OCI-LY3 (cell line): Measurements from ENCODE around the gene BRME1.

Experiments used
- H2AFZ ChIP-seq: fragments of 200-600, 300-600 bp; shearing (Covaris generic); 2 replicates; pipeline ENCODE4 v1.6.0; 2014; ENCODE audit warnings: antibody characterized with exemption, low read depth, low read length
- H3K27ac ChIP-seq: fragments of 200-600, 300-600 bp; sonication (generic); 2 replicates; pipeline ENCODE4 v1.5.1; 2014; ENCODE audit warnings: mild to moderate bottlenecking, low read length, moderate library complexity, mixed read lengths
- H3K27me3 ChIP-seq: fragments of 200-600, 300-600 bp; sonication (generic); 2 replicates; pipeline ENCODE4 v1.6.1; 2014; ENCODE audit warnings: low read depth, low read length, mixed read lengths
- H3K36me3 ChIP-seq: fragments of 200-600, 300-600 bp; sonication (generic); replicated peaks from 2 replicates; pipeline ENCODE3; 2014; ENCODE audit warnings: low read depth, low read length, mixed read lengths
- H3K4me1 ChIP-seq: fragments of 300-600, 200-600 bp; sonication (generic); 2 replicates; pipeline ENCODE4 v1.6.1; 2014; ENCODE audit warnings: low read length, mixed read lengths
- H3K4me2 ChIP-seq: fragments of 200-600, 300-600 bp; sonication (generic); 2 replicates; pipeline ENCODE4 v1.6.1; 2014; ENCODE audit warnings: low read length, mixed read lengths
- H3K4me3 ChIP-seq: fragments of 300-600, 200-600 bp; sonication (generic); 2 replicates; pipeline ENCODE4 v1.5.1; 2014; ENCODE audit warnings: antibody characterized with exemption, mild to moderate bottlenecking, low read length, moderate library complexity
- H3K79me2 ChIP-seq: fragments of 300-600, 200-600 bp; shearing (Covaris generic); 2 replicates; pipeline ENCODE4 v1.6.1; 2014; ENCODE audit warnings: mild to moderate bottlenecking, low read length, mixed read lengths
- H3K9ac ChIP-seq: fragments of 300-600, 200-600 bp; shearing (Covaris generic); 2 replicates; pipeline ENCODE4 v1.6.0; 2014; ENCODE audit warnings: mild to moderate bottlenecking, low read length, moderate library complexity
- H3K9me3 ChIP-seq: fragments of 200-600, 300-600 bp; shearing (Covaris generic); 2 replicates; pipeline ENCODE4 v1.6.1; 2014; ENCODE audit warnings: low read length, mixed read lengths; ENCODE audit not compliant: insufficient read depth
- H4K20me1 ChIP-seq: fragments of 200-600, 300-600 bp; sonication (generic); 2 replicates; pipeline ENCODE4 v1.6.1; 2016; ENCODE audit warnings: low read length, mixed read lengths; ENCODE audit not compliant: insufficient read depth
- CTCF ChIP-seq: fragments of 200-600, 300-600 bp; sonication (generic); IDR thresholded peaks from 2 replicates; pipeline ENCODE4 v1.5.1; 2014; ENCODE audit warnings: antibody characterized with exemption, low read length, low read depth
- EZH2phosphoT487 ChIP-seq: fragments of 200-600 bp; shearing (Covaris generic); IDR thresholded peaks from 2 replicates; pipeline ENCODE4 v1.6.1; 2018; ENCODE audit warnings: antibody characterized with exemption, mixed run types, low read depth

BRME1 gene

GRCh38 chr19:13942023-13942684 lies 36.2 kb upstream of the BRME1 start:
- TF ChIP-seq EZH2phosphoT487 = no peak
- no peak for TF ChIP-seq CTCF
- H3K9me3 ChIP-seq = no peaks in the 10 kb centered on the region
- no peak overlapping the region for H3K9ac ChIP-seq
- no peaks in the 10 kb centered on the region for H3K36me3 ChIP-seq
- no peak overlapping the region for H3K27ac ChIP-seq
- H2AFZ ChIP-seq = no peak overlapping the region
- H3K4me2 ChIP-seq = no peak overlapping the region
- no peaks in the 10 kb centered on the region for H4K20me1 ChIP-seq
- H3K4me1 ChIP-seq = no peaks in the 10 kb centered on the region
- no peak overlapping the region for H3K4me3 ChIP-seq
- no peaks in the 10 kb centered on the region for H3K79me2 ChIP-seq
- no peaks in the 10 kb centered on the region for H3K27me3 ChIP-seq

- TF ChIP-seq EZH2phosphoT487 (no peak), CTCF (no peak)
- Histone ChIP-seq H3K4me3 (no peak within 1 kb of the TSS), H3K4me2 (no peak within 1 kb of the TSS)
Observed at GRCh38 chr19:13938301-13939064, 32.6 kb upstream of the BRME1 start, which contains the start of gene PODNL1. Gene PODNL1, minus strand, starts transcription at chr19:13938417. Its CDS starts 236 bp downstream, at chr19:13938181.

GRCh38 chr19:13937479-13938300 lies 31.8 kb upstream of the BRME1 start:
- H3K9me3 ChIP-seq = no peaks in the 10 kb centered on the region
- TF ChIP-seq CTCF (no peak), EZH2phosphoT487 (no peak)
- no peaks in the 10 kb centered on the region for H4K20me1 ChIP-seq
- H3K27me3 ChIP-seq = no peaks in the 10 kb centered on the region
- H2AFZ ChIP-seq = no peak overlapping the region
- H3K4me1 ChIP-seq = no peaks in the 10 kb centered on the region
- no peak overlapping the region for H3K4me2 ChIP-seq
- H3K79me2 ChIP-seq = no peaks in the 10 kb centered on the region
- H3K27ac ChIP-seq = no peak overlapping the region
- H3K4me3 ChIP-seq = no peak overlapping the region
- H3K9ac ChIP-seq = no peak overlapping the region
- no peaks in the 10 kb centered on the region for H3K36me3 ChIP-seq

More at GRCh38 chr19:13938301-13939064, 32.6 kb upstream of the BRME1 start, which contains the start of gene PODNL1:
- H3K79me2 ChIP-seq = no peaks in the 10 kb centered on the region
- H3K4me1 ChIP-seq = no peaks in the 10 kb centered on the region
- H3K27me3 ChIP-seq = no peaks in the 10 kb centered on the region
- no peaks in the 10 kb centered on the region for H3K9me3 ChIP-seq
- no peak within 1 kb of the TSS for H3K27ac ChIP-seq
- no peak within 1 kb of the TSS for H3K9ac ChIP-seq
- H3K36me3 ChIP-seq = no peaks in the 10 kb centered on the region
- no peaks in the 10 kb centered on the region for H4K20me1 ChIP-seq
- no peak within 1 kb of the TSS for H2AFZ ChIP-seq
